ENCODE data around the gene DLEC1. TPM values are rescaled to one million over a fixed set of nuclear protein-coding genes. Genes with fewer than 3 reads are reported as not detected.
"Not testable (repeated sequence)": the region's sequence is repeated elsewhere in the genome, so short reads cannot be mapped to it uniquely, and the experiment has no call there.

DLEC1 gene
- total RNA-seq, 4 donors from 2014 or later: 1.5 to 2.8 (median 1.9) TPM; not detected in 1

GRCh38 chr3:38031022-38031994 lies 7.7 kb upstream of the DLEC1 start:
- Histone ChIP-seq H3K4me1 (no peaks in the 10 kb centered on the region), H3K4me3 (no peak overlapping the region)
- peak in 1 of 2 donors; percentile 50 for DNase-seq

DNA sequence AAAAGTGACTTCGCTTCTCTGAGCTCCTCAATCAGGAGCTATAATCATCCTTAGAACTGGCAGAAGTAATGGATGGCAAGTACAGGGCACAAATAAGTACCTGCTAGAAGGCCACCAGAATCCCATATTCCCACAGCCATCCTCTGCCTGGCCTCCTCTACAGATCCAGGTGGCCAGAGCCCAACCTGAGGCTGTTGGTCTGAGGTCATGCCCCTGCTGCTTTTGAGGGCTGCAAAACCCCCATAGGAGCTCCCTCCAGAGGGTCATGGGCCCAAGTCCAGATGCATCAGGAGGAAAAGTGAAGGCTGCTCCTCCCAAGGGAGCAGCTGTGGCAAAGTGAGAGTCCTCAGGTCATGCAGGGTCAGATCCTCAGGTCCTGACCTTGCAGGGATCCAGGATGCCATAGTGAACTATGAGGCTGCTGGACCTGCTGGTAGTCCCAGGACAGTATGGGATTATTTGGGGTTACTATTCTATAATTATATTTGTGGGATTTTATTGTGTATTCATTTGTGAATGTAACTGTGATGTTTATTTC lies 6.6 kb upstream of the DLEC1 start:
- Histone ChIP-seq H3K4me1 (no peaks in the 10 kb centered on the region), H3K27ac (no peak overlapping the region), H3K27me3 (no peaks in the 10 kb centered on the region), H3K9me3 (no peaks in the 10 kb centered on the region), H3K36me3 (no peaks in the 10 kb centered on the region), H3K4me3 (no peak overlapping the region)
- intact Hi-C loops (cut with DNase I; ENCODE audit: low total_unique reads): no loop called here
- no peak for DNase-seq
- TF ChIP-seq, protein P1, sequence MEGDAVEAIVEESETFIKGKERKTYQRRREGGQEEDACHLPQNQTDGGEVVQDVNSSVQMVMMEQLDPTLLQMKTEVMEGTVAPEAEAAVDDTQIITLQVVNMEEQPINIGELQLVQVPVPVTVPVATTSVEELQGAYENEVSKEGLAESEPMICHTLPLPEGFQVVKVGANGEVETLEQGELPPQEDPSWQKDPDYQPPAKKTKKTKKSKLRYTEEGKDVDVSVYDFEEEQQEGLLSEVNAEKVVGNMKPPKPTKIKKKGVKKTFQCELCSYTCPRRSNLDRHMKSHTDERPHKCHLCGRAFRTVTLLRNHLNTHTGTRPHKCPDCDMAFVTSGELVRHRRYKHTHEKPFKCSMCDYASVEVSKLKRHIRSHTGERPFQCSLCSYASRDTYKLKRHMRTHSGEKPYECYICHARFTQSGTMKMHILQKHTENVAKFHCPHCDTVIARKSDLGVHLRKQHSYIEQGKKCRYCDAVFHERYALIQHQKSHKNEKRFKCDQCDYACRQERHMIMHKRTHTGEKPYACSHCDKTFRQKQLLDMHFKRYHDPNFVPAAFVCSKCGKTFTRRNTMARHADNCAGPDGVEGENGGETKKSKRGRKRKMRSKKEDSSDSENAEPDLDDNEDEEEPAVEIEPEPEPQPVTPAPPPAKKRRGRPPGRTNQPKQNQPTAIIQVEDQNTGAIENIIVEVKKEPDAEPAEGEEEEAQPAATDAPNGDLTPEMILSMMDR (IDR thresholded peaks at IDR 0.05): no peak
- TF ChIP-seq POLR2A (IDR thresholded peaks at IDR 0.05): no peak

More at GRCh38 chr3:38031022-38031994, 7.7 kb upstream of the DLEC1 start:
- Histone ChIP-seq H3K9me3 (no peaks in the 10 kb centered on the region), H3K27me3 (no peaks in the 10 kb centered on the region), H3K27ac (peak overlapping the region; percentile 87 to 93), H3K36me3 (no peaks in the 10 kb centered on the region)
- intact Hi-C loops (cut with DNase I; ENCODE audit: low total_unique reads): no loop called here
- TF ChIP-seq POLR2A (IDR thresholded peaks at IDR 0.05): no peak
- TF ChIP-seq, protein P1 (IDR thresholded peaks at IDR 0.05): no peak

DNA sequence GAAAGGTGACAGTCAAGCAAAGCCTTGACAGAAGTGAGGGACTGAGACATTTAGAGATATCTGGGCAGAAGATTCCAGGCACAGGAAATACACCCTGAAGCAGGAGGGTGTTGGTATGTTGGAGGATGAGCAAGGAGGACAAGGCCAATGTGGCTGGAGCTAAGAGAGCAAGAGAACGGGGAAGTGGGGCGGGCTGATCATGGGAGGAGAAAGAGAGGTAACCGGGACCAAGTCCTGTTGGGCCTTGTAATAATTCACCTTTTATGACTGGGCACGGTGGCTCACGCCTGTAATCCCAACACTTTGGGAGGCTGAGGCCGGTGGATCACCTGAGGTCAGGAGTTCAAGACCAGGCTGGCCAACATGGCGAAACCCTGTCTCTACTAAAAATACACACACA lies 5.4 kb upstream of the DLEC1 start:
- H3K27ac ChIP-seq; H3K4me1 ChIP-seq; H3K36me3 ChIP-seq; H3K27me3 ChIP-seq; H3K4me3 ChIP-seq; intact Hi-C loops (cut with DNase I; ENCODE audit: low total_unique reads); DNase-seq; H3K9me3 ChIP-seq: not testable (repeated sequence)

- H3K9me3 ChIP-seq; H3K27me3 ChIP-seq; H3K4me1 ChIP-seq; DNase-seq; H3K27ac ChIP-seq; H3K4me3 ChIP-seq; H3K36me3 ChIP-seq; intact Hi-C loops (cut with DNase I; ENCODE audit: low total_unique reads): not testable (repeated sequence)
Observed at GRCh38 chr3:38034335-38034734, 4.7 kb upstream of the DLEC1 start.

DNA sequence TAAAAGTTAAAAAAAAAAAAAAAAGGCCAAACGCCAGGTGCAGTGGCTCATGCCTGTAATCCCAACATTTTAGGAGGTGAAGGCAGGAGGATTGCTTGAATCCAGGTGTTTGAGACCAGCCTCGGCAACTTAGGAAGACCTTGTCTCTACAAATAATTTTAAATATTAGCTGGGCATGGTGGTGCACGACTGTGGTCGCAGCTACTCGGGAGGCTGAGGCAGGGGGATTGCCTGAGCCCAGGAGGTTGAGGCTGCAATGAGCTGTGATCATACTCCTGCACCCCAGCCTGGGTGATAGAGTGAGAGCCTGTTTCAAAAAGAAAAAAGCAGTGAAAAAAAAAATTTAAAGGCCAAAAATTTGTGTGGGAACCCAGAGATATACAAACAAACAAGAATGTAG lies 2.7 kb upstream of the DLEC1 start:
- DNase-seq: no peak
- H3K27me3 ChIP-seq: no peaks in the 10 kb centered on the region
- intact Hi-C loops (cut with DNase I; ENCODE audit: low total_unique reads): no loop called here
- peaks cover 0 to 4% of the 10 kb centered on the region in 2 donors for H3K4me1 ChIP-seq
- no peak overlapping the region for H3K27ac ChIP-seq
- H3K36me3 ChIP-seq: no peaks in the 10 kb centered on the region
- TF ChIP-seq, protein P1 (IDR thresholded peaks at IDR 0.05): no peak
- no peak for TF ChIP-seq POLR2A (IDR thresholded peaks at IDR 0.05)
- no peak overlapping the region for H3K4me3 ChIP-seq
- H3K9me3 ChIP-seq: no peaks in the 10 kb centered on the region

DNA sequence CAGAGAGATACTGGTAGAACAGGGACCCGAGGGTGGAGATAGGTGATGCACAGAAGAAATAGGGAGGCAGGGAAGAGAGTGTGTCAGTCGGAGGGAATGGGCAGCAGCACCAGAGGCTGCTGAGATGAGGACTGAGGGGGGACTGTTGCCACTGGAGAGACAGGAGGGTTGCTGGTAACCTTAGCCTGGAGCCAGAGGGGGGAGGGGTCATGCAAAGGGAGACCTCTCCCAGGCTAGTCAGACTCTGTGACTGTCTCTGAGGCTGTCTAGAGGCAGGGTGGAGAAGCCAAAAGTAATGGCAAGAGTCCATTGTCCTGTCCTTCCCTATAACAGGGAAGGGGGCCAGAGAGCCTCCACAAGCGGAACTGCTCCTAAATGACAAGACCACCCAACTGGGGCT lies 2.1 kb upstream of the DLEC1 start:
- Histone ChIP-seq H3K27ac (no peak overlapping the region), H3K36me3 (no peaks in the 10 kb centered on the region), H3K27me3 (no peaks in the 10 kb centered on the region), H3K4me3 (no peak overlapping the region), H3K4me1 (peaks cover 0 to 4% of the 10 kb centered on the region in 2 donors), H3K9me3 (no peaks in the 10 kb centered on the region)
- TF ChIP-seq, protein P1 (IDR thresholded peaks at IDR 0.05): no peak
- no peak for TF ChIP-seq POLR2A (IDR thresholded peaks at IDR 0.05)
- no peak for DNase-seq
- intact Hi-C loops (cut with DNase I; ENCODE audit: low total_unique reads): no loop called here
